Liver (tissue), 9 donors: ENCODE measurements around the gene PIGL. TPM values are rescaled to one million over a fixed set of nuclear protein-coding genes. Genes with fewer than 3 reads are reported as not detected.
A peak's percentile ranks its signal among the peaks of the same experiment; 100 is the strongest.

Experiments used
- DNase-seq: peaks from one replicate; pipeline ENCODE4 v3.0.0-alpha.2; 2017; ENCODE audit warnings: low spot score
- H3K27ac ChIP-seq, 2 donors: one replicate each; pipeline ENCODE4 v1.7.0; 2013; ENCODE audit warnings: inconsistent platforms in 2 of 2, low read length in 2 of 2, control low read depth in 1 of 2, low read depth in 1 of 2, mild to moderate bottlenecking in 1 of 2
- H3K27me3 ChIP-seq, 4 donors: one replicate each; pipeline versions ENCODE4 v1.6.1 to v1.7.0; 2013; ENCODE audit warnings: low read length in 3 of 4, inconsistent platforms in 1 of 4, mild to moderate bottlenecking in 1 of 4, moderate library complexity in 1 of 4; ENCODE audit not compliant: control insufficient read depth in 4 of 4, insufficient read depth in 4 of 4
- H3K36me3 ChIP-seq, 4 donors: one replicate each; pipeline versions ENCODE4 v1.6.1 to v1.7.0; 2013; ENCODE audit warnings: low read length in 3 of 4, mild to moderate bottlenecking in 3 of 4, low read depth in 1 of 4, moderate library complexity in 1 of 4; ENCODE audit not compliant: control insufficient read depth in 4 of 4, insufficient read depth in 3 of 4
- H3K4me1 ChIP-seq, 4 donors: one replicate each; pipeline versions ENCODE4 v1.6.1 to v1.7.0; 2013; ENCODE audit warnings: low read length in 3 of 4, mild to moderate bottlenecking in 3 of 4, moderate library complexity in 1 of 4; ENCODE audit not compliant: control insufficient read depth in 4 of 4, insufficient read depth in 4 of 4
- H3K4me3 ChIP-seq, 3 donors: one replicate each; pipeline versions ENCODE4 v1.6.1 to v1.7.0; 2013; ENCODE audit warnings: low read length in 3 of 3, control low read depth in 1 of 3, low read depth in 1 of 3, mild to moderate bottlenecking in 1 of 3
- H3K9ac ChIP-seq, 2 donors: one replicate each; pipeline ENCODE4 v1.7.0; 2013; ENCODE audit warnings: low read length in 2 of 2, mild to moderate bottlenecking in 2 of 2, moderate library complexity in 2 of 2, control low read depth in 1 of 2, low read depth in 1 of 2
- H3K9me3 ChIP-seq, 4 donors: one replicate each; pipeline versions ENCODE4 v1.6.1 to v1.7.0; 2013; ENCODE audit warnings: low read length in 3 of 4; ENCODE audit not compliant: control insufficient read depth in 4 of 4
- CTCF ChIP-seq: fragments of 150-350 bp; IDR thresholded peaks from 2 replicates; pipeline ENCODE4 v1.5.1; 2017; ENCODE audit warnings: improper control_type of control experiment, low read depth, low read length; ENCODE audit not compliant: missing input control
- FOXA1 ChIP-seq: IDR thresholded peaks from 2 replicates; pipeline ENCODE4 v1.6.1; 2016; ENCODE audit warnings: antibody characterized with exemption
- FOXA2 ChIP-seq: IDR thresholded peaks from 2 replicates; pipeline ENCODE4 v1.6.1; 2016; ENCODE audit warnings: antibody characterized with exemption
- GABPA ChIP-seq, 2 donors: IDR thresholded peaks in 1 of 2; conservative IDR thresholded peaks in 1 of 2; 2 replicates each; pipeline ENCODE4 v1.6.1; 2016; ENCODE audit warnings: antibody characterized with exemption in 2 of 2, mild to moderate bottlenecking in 1 of 2, moderate library complexity in 1 of 2
- HNF4A ChIP-seq, 2 donors: conservative IDR thresholded peaks; 2 replicates each; pipeline ENCODE4 v1.6.1; 2016; ENCODE audit warnings: antibody characterized with exemption in 2 of 2, mild to moderate bottlenecking in 2 of 2
- JUND ChIP-seq, 2 donors: IDR thresholded peaks; 2 replicates each; pipeline ENCODE4 v1.6.1; 2016; ENCODE audit warnings: antibody characterized with exemption in 2 of 2
- MAX ChIP-seq: IDR thresholded peaks from 2 replicates; pipeline ENCODE4 v1.6.1; 2016; ENCODE audit warnings: antibody characterized with exemption
- NR2F2 ChIP-seq: IDR thresholded peaks from 2 replicates; pipeline ENCODE4 v1.6.1; 2016; ENCODE audit warnings: antibody characterized with exemption
- RAD21 ChIP-seq, 2 donors: IDR thresholded peaks; 2 replicates each; pipeline ENCODE4 v1.6.1; 2016; ENCODE audit warnings: antibody characterized with exemption in 2 of 2, mild to moderate bottlenecking in 2 of 2
- TAF1 ChIP-seq: conservative IDR thresholded peaks from 2 replicates; pipeline ENCODE4 v1.6.1; 2016; ENCODE audit warnings: antibody characterized with exemption, mild to moderate bottlenecking
- YY1 ChIP-seq: IDR thresholded peaks from 2 replicates; pipeline ENCODE4 v1.6.1; 2016; ENCODE audit warnings: antibody characterized with exemption, mild to moderate bottlenecking
- WGBS: extraction: QIAGEN DNeasy Blood & Tissue Kit; methylation state at CpG from one replicate; pipeline ENCODE4 v1.1.7; 2013; 5-methylcytosine and 5-hydroxymethylcytosine counted together
- polyA plus RNA-seq, 2 donors: library from polyadenylated mRNA; stranded (reverse) in 1 of 2; unstranded in 1 of 2; fragments of 200-250 nt in 1 of 2; fragments of >200 nt in 1 of 2; fragmentation: Nextera tagmentation in 1 of 2; extraction: Ambion mirVana in 1 of 2; gene quantifications; one replicate each; pipeline versions ENCODE4 v1.2.1 to v1.2.3, GENCODE V29; 2013 to 2015
- total RNA-seq, 2 donors: library from RNA; depleted of rRNA; stranded (reverse); fragments of >200 nt; gene quantifications; one replicate each; pipeline ENCODE4 v1.2.3, GENCODE V29; 2014
- donor health status: healthy.
- donor health status: healthy.
- donor health status: healthy.
- donor health status: healthy.
- donor health status: healthy.

The PIGL gene
- total and polyA plus RNA-seq, 4 donors = 6.7 to 34.7 (median 14.7) TPM

- no peak for TF ChIP-seq RAD21 (IDR thresholded peaks at IDR 0.05)
- no peak for TF ChIP-seq HNF4A (conservative IDR thresholded peaks at IDR 0.05)
Observed at GRCh38 chr17:16281351-16281750, 64.3 kb downstream of the PIGL start (continued).

GRCh38 chr17:16282522-16282921 lies 65.5 kb downstream of the PIGL start:
- Histone ChIP-seq H3K4me1 (peaks cover 13 to 25% (median 16%) of the 10 kb centered on the region in 4 donors), H3K9ac (no peak overlapping the region), H3K9me3 (no peaks in the 10 kb centered on the region), H3K4me3 (no peak overlapping the region), H3K27ac (no peak overlapping the region), H3K36me3 (peaks cover 0 to 1% (median 0%) of the 10 kb centered on the region in 4 donors), H3K27me3 (no peaks in the 10 kb centered on the region)
- DNase-seq = no peak
- TF ChIP-seq CTCF (no peak), FOXA2 (no peak), HNF4A (conservative IDR thresholded peaks at IDR 0.05) (no peak), RAD21 (IDR thresholded peaks at IDR 0.05) (no peak)

DNA sequence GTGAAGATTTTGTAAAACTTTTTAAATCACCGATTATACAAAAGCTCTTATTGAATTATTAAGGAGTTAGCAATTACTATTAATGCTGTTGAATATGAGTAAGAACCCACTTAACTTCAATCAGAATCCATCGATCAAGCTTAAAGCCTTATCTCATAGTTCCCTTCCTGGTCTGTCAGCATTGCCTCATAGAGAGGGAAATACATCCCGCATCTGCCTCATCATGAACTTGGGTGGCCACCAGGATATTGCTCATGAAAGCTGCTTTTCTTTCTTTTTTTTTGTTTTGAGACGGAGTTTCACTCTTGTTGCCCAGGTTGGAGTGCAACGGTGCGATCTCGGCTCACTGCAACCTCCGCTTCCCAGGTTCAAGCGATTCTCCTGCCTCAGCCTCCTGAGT lies 66.7 kb downstream of the PIGL start:
- no peaks in the 10 kb centered on the region for H3K27me3 ChIP-seq
- DNase-seq = no peak
- WGBS = 93% methylated on average over 9 of the region's 9 CpGs
- TF ChIP-seq YY1 (no peak), JUND (IDR thresholded peaks at IDR 0.05) (no peak), HNF4A (conservative IDR thresholded peaks at IDR 0.05) (no peak), FOXA2 (no peak), CTCF (no peak), MAX (no peak)
- no peaks in the 10 kb centered on the region for H3K9me3 ChIP-seq
- peaks cover 15 to 34% (median 19%) of the 10 kb centered on the region in 4 donors for H3K4me1 ChIP-seq
- H3K9ac ChIP-seq = no peak overlapping the region
- H3K27ac ChIP-seq = no peak overlapping the region
- no peak overlapping the region for H3K4me3 ChIP-seq
- H3K36me3 ChIP-seq = peaks cover 0 to 1% (median 0%) of the 10 kb centered on the region in 4 donors

DNA sequence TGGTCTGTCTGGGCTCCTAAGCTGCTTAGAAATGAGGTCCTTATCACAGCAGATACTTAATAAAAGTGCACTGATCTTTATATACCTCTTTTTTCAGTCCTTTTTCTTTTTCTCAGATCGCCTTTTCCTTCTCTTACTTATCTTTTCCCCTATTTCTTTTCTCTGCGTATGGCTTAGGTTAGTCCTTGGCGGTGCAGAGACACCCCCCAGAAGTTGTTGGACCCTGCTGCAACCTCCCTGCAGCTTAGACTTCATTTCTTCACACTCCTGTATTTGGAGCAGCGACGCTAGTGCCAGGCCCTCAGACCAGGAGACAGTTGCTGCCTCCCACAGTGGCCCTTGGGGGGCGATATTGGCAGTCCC lies 68.6 kb downstream of the PIGL start:
- Histone ChIP-seq H3K27ac (peak overlapping the region; percentile 93 to 95), H3K4me3 (no peak overlapping the region), H3K27me3 (no peaks in the 10 kb centered on the region), H3K4me1 (peaks cover 15 to 44% (median 24%) of the 10 kb centered on the region in 4 donors), H3K9ac (peak overlapping the region; percentile 57 to 88), H3K36me3 (no peaks in the 10 kb centered on the region), H3K9me3 (no peaks in the 10 kb centered on the region)
- TF ChIP-seq MAX (no peak), CTCF (peak; percentile 64), FOXA2 (no peak), FOXA1 (no peak), JUND (IDR thresholded peaks at IDR 0.05) (no peak), TAF1 (no peak), GABPA (IDR thresholded peaks at IDR 0.05 in 1 of 2, conservative IDR thresholded peaks at IDR 0.05 in 1 of 2) (no peak), NR2F2 (no peak)
- DNase-seq = no peak
- 31% methylated on average over 6 of the region's 6 CpGs for WGBS
